Hepatocyte (in vitro differentiated cells): ENCODE results near the gene SLC9B2.

ENCODE experiments used
- CTCF ChIP-seq: fragments of 200-600 bp; sonication (generic); IDR thresholded peaks from 2 replicates; pipeline ENCODE4 v1.5.1; 2016; ENCODE audit warnings: antibody characterized with exemption, mild to moderate bottlenecking; ENCODE audit not compliant: poor library complexity
- EZH2 ChIP-seq: fragments of 200-600 bp; sonication (generic); IDR thresholded peaks from 2 replicates; pipeline ENCODE4 v1.6.1; 2016; ENCODE audit warnings: antibody characterized with exemption, mild to moderate bottlenecking, borderline replicate concordance
- EZH2phosphoT487 ChIP-seq: fragments of 200-600 bp; sonication (generic); IDR thresholded peaks from one replicate; pipeline ENCODE4 v1.6.1; 2018; ENCODE audit warnings: antibody characterized with exemption, mild to moderate bottlenecking, low read depth, moderate library complexity; ENCODE audit not compliant: unreplicated experiment, severe bottlenecking

GRCh38 chr4:103079621-103080020 lies 3.1 kb upstream of the SLC9B2 start:
- no peak for TF ChIP-seq CTCF
- TF ChIP-seq EZH2: no peak
- TF ChIP-seq EZH2phosphoT487: no peak
